ENCODE data around the gene CLMN.

DNA sequence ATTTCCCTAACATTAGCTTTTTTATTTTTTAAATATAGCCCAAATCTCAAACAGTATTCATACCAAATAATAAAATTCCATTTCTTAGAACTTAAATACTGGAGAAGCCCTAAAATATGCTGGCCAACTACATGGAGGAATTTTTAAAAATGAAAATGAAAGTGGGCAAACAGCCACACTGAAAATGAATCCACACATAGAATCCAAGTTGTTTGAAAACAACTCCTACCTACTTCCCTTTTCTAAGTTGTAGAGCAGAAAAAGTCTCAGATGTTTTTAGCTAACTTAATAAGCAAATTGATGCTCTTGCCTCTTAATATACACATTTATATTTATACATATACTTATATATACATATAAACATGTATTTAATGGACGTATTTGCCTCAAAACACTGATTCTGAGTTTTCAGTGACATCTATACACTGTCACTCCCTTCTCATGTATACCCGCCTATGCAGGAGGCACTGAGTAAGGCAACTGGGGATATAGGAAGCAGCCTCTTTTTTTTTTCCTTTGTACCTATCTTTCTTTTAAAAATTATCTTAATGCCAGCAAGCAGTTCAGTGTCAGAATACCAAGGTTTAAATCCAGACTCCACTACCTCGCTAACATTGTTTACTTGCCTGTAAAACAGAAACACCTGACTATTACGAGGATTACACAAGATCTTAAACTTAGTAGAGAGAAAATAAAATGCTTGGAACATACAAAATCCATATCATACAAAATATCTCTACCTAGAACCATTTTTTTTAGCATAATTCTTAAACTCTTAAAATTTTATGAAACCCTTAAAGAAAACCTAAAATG, 175.7 kb downstream of the CLMN start:
- TF ChIP-seq, protein P1, sequence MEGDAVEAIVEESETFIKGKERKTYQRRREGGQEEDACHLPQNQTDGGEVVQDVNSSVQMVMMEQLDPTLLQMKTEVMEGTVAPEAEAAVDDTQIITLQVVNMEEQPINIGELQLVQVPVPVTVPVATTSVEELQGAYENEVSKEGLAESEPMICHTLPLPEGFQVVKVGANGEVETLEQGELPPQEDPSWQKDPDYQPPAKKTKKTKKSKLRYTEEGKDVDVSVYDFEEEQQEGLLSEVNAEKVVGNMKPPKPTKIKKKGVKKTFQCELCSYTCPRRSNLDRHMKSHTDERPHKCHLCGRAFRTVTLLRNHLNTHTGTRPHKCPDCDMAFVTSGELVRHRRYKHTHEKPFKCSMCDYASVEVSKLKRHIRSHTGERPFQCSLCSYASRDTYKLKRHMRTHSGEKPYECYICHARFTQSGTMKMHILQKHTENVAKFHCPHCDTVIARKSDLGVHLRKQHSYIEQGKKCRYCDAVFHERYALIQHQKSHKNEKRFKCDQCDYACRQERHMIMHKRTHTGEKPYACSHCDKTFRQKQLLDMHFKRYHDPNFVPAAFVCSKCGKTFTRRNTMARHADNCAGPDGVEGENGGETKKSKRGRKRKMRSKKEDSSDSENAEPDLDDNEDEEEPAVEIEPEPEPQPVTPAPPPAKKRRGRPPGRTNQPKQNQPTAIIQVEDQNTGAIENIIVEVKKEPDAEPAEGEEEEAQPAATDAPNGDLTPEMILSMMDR (IDR thresholded peaks at IDR 0.05): no peak
- TF ChIP-seq POLR2A (IDR thresholded peaks at IDR 0.05; ENCODE audit: low read depth) (no peak), POLR2AphosphoS5 (IDR thresholded peaks at IDR 0.05) (no peak)

Measured in esophagus muscularis mucosa (tissue), 3 donors.